SH-SY5Y (cell line): ENCODE measurements around the gene ENKD1.

ENCODE experiments used
- GATA2 ChIP-seq: IDR thresholded peaks from 2 replicates; pipeline ENCODE4 v1.6.1; 2011; ENCODE audit warnings: mild to moderate bottlenecking, low read depth, low read length
- GATA3 ChIP-seq: IDR thresholded peaks from 2 replicates; pipeline ENCODE4 v1.6.1; 2011; ENCODE audit warnings: low read depth, mild to moderate bottlenecking, low read length, moderate library complexity

DNA sequence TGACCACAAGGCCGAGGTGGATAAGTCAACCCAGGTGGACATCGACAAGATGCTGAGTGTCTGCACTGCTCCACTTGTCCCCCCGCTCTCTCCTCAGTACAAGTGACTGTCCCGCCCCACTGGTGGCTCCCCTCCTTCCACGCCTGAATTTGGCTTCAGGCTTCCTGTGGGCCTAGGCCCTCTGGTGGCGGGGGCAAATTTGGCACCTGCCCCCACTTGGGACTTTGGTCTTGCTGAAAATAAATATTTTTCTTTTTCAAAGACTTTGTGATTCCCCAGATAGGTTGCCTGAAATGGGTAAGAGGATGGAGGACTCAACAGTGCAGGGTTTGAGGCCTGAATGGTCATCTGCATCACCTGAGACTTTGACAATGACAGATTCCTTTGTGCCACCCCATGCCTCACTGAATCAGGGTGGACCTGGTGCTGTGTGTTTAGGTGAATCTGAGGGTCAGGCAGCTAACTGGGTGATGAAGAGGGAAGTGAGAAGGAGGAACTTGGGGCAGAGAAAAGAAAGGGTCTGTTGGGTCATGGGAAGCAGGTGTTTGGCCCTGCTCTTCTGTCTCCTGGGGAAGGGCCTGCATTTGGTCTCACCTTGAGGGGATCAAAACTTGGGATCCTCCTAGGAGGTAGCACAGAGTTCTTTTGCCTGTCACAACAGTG lies 2.1 kb upstream of the ENKD1 start:
- TF ChIP-seq GATA2 = no peak
- no peak for TF ChIP-seq GATA3
